Choroid plexus epithelial cell (primary cell): Measurements from ENCODE around the gene SLC25A21.

ENCODE experiments used
- DNase-seq: peaks from one replicate; pipeline ENCODE4 v3.0.0-alpha.2; 2010; ENCODE audit warnings: low read depth
- H3K4me3 ChIP-seq: 2 replicates; pipeline ENCODE4 v1.5.1; 2011; ENCODE audit warnings: low read depth, mild to moderate bottlenecking, control low read depth, low read length, moderate library complexity
- CTCF ChIP-seq: conservative IDR thresholded peaks from 2 replicates; pipeline ENCODE4 v1.5.1; 2011; ENCODE audit warnings: low read depth, mild to moderate bottlenecking, control low read depth, inconsistent platforms, low read length, moderate library complexity

The SLC25A21 gene

GRCh38 chr14:36938678-36939077 lies 233.7 kb downstream of the SLC25A21 start:
- DNase-seq, result no peak
- H3K4me3 ChIP-seq, result no peak overlapping the region
- TF ChIP-seq CTCF, result no peak

GRCh38 chr14:36935976-36936678 lies 236.3 kb downstream of the SLC25A21 start:
- peak; percentile 5 for DNase-seq
- no peak for TF ChIP-seq CTCF
- H3K4me3 ChIP-seq, result no peak overlapping the region

- DNase-seq, result no peak
- TF ChIP-seq CTCF, result no peak
- no peak overlapping the region for H3K4me3 ChIP-seq
These were observed 238.1 kb downstream of the SLC25A21 start for GRCh38 chr14:36934304-36934703.

GRCh38 chr14:36931791-36932190 lies 240.6 kb downstream of the SLC25A21 start:
- DNase-seq, result no peak
- TF ChIP-seq CTCF, result no peak
- H3K4me3 ChIP-seq, result no peak overlapping the region

GRCh38 chr14:36928432-36928831 lies 244.0 kb downstream of the SLC25A21 start:
- TF ChIP-seq CTCF, result no peak
- no peak overlapping the region for H3K4me3 ChIP-seq
- no peak for DNase-seq

GRCh38 chr14:36925094-36925493 lies 247.3 kb downstream of the SLC25A21 start:
- TF ChIP-seq CTCF, result no peak

GRCh38 chr14:36916668-36917067 lies 255.7 kb downstream of the SLC25A21 start:
- no peak for TF ChIP-seq CTCF
- H3K4me3 ChIP-seq, result no peak overlapping the region
- no peak for DNase-seq

More at GRCh38 chr14:36925094-36925493, 247.3 kb downstream of the SLC25A21 start:
- H3K4me3 ChIP-seq, result no peak overlapping the region
- DNase-seq, result no peak
